Fibroblast of skin of abdomen (primary cell): ENCODE results near the gene CLIC1.

Experiments
- DNase-seq: peaks from one replicate; pipeline ENCODE4 v3.0.0-alpha.2; 2013

The CLIC1 gene

DNA sequence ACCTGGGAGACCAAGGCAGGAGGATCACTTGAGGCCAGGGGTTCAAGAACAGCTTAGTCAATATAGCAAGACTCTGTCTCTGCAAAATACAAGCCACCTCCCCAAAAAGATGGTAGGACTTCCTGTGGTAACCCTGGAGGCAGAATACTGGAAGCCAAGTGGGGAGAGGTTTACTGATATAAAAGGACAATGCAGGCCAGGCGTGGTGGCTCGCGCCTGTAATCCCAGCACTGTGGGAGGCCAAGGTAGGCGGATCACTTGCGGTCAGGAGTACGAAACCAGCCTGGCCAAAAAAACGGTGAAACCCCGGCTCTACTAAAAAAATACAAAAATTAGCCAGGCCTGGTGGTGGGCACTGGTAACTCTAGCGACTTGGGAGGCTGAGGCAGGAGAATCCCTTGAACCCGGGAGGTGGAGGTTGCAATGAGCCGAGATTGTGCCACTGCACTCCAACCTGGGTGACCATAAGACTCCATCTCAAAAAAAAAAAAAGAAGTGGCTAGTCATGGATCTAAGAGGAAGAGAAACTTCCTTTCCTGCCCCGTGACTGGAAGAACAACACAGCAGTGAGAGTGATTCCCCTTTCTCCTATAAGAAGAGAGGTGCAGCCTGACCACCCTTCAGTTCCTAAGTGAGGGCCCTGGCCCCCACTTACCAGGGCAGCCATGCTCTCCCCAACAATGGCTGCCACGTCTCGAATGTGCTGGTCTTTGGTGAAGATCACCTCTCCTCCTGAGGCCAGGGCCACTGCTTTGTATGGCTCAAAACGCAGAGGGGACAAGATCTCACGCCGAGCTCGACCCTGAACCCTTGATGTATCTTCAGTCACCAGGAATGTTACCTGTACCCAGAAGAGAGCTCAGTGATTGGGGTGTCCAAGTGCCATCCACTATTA, 32.3 kb upstream of the CLIC1 start:
- DNase-seq, result no peak

DNA sequence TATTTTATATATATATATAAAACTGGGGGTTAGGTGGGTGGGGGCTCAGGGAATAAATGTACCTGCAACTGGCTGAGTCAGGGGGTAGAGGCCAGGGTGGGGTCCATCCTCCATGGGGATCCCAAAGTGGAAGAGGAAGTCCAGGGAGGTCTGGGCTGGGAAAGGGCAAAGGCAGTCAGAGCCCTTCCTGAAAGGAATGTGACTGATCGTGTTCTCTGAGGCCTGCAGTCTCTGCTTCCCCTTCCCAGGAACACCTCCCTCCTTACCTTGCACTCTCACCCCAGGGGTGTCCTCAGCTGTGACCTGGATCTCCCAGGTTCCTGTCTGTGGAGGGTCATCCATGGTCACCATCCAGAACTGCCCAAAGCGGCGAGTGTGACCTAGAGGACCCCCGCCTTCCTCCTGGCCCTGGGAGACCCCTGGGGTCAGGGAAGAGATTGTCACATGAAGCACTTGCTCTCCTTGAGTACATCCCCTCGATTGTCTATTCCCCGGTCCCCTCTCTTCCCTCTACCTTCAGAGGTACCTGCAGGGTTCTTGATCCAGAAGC, 30.8 kb upstream of the CLIC1 start:
- no peak for DNase-seq

DNA sequence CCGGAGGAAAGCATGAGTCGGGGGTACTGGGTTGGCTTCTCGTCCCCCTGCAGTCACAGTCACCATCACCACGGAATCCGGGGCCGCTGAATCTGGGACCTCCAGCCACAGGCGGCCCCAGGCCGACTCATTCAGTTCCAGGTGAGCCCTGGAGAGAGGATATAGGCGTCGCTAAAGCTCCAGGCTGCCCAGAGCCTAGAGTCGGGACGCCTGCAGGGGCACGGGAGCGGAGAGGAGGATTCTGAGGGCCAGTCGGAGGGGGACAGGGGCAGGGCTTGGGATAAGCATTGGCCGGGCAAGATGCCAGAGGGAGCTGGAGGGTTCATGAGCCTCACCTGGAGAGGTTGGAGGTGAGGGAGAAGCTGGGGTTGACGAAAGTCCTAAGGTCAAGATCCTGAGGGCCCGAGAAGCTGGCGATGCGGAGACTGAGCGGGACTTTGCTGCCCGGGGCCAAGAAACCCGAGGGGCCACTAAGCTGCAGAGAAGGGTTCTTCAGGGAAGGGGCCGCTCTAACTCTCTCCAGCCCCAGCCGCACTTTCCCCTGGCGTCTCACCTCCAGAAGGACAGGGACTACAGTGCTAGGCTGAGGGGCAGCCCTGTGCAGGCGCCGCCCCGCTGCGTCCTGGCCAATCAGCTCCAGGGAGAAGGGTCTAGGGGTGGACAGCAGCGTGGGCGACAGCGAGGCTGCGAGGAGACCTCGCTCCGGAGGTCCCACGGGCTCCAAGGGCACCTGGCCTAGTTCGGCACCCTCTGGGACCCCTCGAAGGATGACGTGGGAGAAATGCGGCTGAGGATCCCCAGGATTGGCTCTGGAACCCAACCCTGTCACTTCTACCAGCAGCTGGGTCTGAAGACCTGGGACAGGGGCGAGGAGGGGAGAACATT, 29.8 kb upstream of the CLIC1 start:
- DNase-seq, result no peak

DNA sequence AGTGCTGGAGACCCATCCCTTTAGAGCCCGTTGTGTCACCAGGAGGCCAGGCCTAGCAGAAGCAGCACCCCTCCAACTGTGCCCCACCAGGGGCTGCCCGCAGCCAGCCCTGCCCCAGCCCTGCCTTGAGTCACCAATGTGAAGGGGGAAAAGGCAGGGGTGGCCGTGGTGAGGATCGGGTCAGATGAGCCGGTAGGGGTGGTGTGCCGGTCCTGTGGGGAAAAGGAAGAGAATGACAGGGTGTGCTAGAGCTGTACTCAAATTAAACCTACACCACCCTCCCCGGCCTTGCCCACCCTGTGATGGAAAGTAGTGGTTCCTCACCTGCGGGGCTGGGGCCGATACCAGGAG, 29.2 kb upstream of the CLIC1 start:
- no peak for DNase-seq

DNA sequence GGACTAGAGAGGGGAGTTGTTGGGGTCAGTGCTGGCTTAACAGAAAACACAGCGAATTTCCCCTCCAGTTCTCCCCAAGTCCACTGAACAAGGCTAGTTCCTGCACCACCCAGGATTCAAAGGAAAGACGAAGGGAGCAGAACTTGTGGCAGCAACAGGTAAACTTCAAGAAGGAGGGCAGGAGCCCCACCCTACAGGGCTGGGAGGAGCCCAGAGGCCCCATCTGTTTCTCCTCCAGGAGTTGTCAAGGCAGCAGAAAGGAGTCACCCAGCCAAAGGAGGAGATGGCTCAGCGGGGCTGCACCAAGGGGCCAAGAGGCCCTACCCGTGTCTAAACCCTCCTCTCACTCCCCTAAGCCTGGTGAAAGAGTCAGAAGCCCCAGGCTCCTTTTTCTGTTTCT, 27.9 kb upstream of the CLIC1 start:
- DNase-seq, result no peak

DNA sequence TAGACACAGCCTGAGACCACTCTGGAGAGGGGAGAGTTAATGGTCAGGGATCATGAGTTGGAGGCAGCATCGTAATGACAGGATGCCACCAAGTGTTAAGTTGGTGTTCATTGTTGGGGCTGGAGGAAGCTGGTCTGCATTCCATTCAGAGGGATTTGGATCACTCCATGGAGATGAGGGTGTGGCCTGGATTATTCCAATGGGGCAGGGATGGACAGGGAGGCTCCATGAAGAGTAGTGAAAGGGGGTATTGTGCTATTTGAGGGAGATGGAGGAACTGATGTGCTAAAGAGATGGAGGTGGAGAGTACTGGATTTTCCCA, 27.2 kb upstream of the CLIC1 start:
- peak; percentile 60 for DNase-seq

DNA sequence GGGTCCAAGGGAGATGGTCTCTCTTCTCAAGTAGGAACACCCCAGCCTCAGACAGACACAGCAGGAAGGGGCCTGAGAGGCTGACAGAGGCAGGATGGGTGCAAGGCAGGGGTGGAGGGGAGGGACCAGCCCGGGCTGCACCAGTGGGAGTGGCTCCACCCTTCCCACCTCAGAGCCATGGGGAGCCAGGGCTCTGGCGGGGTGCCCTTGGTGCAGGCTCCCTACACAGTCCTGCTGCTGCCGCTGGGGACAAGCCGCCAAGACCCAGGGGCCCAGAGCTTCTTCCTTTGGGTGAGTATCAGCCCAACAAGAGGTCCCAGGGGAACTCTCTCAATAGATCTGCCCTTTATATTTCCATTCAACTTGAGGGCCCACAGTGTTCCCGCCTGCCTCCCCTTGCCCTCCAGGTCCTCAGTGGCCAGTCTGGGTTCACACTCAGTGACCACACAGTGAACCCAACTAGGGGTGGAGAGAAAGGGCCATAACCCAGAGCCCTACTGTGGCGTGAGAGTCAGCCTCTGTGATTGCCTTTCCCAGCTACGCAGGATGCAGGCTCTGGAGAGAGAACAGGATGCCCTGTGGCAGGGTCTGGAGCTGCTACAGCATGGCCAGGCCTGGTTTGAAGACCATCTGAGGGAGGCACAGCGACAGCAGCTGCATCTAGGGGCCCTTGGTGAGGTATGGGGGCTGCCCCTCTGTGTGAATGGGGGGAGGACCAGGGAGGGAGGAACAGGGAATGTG, 26.7 kb upstream of the CLIC1 start:
- no peak for DNase-seq

DNA sequence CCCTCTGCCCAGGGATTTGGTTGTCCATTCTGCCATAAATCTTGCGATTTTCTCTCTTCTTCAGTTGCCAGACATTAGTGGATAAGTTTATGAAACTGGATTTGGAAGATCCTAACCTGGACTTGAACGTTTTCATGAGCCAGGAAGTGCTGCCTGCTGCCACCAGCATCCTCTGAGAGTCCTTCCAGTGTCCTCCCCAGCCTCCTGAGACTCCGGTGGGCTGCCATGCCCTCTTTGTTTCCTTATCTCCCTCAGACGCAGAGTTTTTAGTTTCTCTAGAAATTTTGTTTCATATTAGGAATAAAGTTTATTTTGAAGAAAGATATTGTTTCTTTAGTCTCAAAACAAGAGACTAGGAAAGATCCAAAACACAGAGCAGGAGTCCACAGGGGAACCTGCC, 26.0 kb upstream of the CLIC1 start, which contains the start of gene SAPCD1:
Gene SAPCD1 (plus strand): TSS at position 301 of the 400 bp plus-strand sequence. CDS start 399 bp downstream, outside the sequence.
- no peak for DNase-seq

DNA sequence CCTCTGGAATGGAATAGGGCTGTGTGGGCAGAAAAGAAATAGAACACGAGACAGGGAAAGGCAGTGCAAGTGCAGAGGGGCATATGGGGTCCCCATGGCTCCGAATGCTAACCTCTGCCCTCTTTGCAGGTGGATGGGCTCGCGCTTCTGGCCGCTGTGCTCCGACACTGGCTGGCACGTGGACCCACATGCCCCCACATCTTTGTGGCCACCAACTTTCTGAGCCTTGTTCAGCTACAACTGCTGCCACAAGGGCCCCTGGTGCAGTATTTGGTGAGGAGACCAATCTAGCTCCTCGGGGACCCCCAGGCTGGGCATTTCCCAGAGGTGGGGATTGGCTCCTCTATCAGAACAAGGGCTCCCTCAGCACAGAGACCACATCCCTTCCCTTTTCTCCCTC, 25.0 kb upstream of the CLIC1 start:
- no peak for DNase-seq

DNA sequence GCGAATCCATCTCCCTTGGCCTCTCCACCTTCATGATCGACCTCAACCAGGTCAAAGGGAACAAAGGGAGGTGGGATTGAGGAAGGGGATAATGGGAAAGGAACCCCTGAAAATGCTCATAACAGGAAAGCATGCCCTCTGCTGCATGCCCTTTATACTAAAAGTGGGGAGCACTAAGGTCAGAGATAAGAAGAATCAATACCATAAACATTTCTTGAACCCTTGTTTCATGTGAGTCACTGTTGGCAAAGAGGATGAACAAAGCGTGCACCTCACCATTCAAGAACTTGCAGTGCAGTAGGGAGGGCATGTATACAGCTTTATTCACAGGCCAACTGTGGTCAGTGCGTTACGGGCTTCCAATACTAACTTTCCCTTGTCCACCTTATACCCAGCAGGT, 24.5 kb upstream of the CLIC1 start:
- no peak for DNase-seq

DNA sequence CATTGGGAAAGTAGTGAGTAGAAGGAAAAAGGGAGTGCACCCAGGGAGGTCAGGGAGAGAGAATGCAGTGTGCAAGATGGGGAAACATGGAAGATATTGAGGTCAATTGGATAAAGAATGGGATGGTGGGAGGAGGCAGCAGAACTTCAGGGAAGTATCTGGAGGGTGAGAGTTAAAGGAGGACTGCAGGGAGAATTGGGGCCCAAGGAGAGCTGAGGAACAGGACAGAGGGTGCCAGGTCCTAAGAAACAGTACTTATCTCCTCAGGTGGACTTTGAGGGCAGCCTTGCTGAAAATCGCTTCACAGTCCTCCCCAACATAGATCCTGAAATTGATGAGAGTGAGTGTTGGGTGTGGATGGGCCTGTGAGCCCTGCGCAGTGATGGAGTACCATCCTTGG, 22.0 kb upstream of the CLIC1 start:
- no peak for DNase-seq

DNA sequence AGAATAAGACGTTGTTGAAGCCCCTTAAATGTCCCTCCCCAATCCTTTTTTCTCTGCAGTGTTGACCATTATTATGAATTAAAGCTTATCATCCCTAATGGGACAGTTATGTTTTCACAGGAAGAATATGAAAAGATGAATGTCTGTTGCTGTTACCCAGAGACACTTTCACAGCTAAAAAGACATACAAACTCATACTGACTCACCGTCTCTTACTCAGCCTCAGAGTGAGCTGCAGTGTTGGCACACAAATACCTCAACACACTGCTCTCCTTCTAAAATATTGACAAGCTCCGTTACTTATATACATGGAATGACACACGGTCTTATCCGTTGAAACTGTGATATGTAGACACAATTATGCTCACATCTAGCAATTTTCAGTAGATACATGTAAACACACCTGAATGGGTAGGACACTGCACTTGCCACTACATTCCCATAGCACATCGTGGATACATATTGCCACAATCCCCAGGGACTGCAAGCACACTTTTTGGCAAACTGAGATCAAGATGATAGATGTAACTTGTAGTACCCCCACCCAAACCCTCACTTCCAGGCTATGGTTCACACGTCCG, 16.5 kb upstream of the CLIC1 start:
- DNase-seq, result peak; percentile 74

DNA sequence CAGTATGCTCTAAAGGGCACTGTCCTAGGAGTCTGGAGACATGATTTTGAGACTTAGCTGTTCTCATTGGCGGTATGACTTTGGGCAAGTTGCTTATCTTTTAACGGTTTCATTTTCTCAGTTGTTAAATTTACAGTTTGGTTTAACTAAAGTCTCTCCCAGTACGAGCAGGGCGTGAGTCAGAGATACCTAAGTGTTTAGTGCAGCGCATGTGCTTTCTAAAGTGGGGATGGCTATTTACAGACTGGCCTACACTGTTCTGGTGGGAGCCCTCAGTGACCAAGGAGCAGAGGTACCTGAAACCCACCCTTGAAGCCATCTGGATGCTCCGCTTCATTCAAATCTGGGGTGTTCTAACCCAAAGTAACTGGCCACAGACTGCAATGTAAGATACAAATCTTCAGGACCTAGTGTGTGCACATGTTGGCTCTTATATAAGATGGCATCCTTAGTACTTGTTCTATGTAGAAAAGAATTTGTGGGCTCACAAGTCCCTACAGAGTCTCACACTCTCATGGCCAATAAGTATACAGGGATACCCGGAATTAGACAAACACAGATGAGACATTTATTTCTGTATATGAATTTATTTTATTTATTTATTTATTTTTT, 14.2 kb upstream of the CLIC1 start:
- DNase-seq, result no peak

DNA sequence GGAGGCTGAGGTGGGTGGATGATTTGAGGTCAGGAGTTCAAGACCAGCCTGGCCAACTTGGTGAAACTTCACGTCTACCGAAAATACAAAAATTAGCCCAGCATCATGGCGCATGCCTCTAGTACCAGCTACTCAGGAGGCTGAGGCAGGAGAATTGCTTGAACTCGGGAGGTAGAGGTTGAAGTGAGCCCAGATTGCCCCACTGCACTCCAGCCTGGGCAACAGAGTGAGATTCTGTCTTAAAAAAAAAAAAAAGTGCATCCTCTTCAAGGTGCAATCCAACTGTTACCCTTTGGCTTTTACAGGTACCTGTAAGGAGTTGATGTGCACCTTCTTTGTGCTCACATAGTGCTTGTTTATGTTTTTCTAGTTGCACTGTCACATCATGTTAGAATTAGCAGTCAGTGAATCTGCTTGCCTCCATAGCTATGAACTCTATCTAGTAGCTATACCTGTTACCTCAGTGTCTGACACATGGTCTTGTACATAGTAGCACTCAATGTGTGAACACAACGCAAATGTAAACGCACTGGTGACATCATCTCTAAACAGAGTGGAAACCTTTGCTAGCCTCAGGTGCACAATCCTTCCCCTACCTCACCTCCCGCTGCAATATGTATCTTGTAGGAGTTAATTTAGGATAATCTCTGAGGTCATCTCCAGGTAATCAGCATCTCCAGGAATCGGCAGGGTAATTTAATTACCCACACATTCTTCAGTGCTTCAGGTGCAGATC, 13.1 kb upstream of the CLIC1 start:
- DNase-seq, result no peak

DNA sequence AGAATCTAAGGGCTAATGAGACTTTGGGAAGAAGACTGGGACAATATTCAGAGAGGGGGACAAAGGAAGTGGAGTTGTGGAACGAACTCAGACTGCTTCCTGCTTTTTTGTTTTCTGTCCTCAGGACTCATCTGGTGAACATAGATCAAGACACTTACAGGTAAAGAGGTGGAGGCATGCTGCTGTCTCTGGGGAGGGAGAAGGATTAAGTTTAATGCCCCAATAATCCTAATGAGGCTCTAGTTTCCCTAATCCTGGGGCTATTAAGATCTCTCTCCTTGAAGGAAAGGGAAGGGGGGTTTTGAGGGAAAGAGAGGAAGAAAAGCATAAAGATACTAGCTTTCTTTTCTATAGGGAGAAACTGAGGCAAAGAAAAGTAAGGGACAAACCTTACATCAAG, 8.1 kb upstream of the CLIC1 start:
- no peak for DNase-seq

DNA sequence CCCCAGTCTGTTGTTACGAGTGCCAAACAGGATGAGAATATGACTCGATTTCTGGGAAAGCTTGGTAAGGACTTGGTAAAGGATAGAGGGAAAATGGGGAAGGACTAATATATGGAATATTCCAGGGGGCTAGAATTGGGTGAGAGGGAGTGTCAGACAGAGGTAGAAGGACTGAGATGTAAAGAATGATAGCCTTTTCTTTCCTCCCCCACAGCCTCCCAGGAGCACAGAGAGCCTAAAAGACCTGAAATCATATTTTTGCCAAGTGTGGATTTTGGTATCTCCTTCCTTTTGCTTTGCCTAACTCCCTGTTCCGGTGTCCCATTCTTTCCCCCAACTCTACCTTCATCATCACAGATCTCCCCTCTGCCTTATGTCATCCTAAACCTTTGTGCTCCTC, 6.6 kb upstream of the CLIC1 start:
- DNase-seq, result no peak

DNA sequence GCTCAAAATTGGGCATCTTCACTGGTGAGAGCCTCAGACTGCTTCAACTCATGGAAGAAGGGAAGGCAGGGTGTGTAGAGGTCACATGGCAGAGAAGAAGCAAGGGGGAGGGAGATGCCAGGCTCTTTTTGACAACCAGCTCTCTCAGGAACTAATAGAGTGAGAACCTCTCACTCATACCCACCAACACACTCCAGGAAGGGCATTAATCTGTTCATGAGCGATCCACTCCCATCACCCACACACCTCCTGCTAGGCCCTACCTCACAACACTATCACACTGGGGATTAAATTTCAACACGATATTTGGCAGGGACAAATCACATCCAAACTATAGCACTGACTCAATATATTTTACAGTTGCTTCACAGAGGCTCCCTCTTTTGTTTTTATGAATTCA, 5.5 kb upstream of the CLIC1 start:
- no peak for DNase-seq

DNA sequence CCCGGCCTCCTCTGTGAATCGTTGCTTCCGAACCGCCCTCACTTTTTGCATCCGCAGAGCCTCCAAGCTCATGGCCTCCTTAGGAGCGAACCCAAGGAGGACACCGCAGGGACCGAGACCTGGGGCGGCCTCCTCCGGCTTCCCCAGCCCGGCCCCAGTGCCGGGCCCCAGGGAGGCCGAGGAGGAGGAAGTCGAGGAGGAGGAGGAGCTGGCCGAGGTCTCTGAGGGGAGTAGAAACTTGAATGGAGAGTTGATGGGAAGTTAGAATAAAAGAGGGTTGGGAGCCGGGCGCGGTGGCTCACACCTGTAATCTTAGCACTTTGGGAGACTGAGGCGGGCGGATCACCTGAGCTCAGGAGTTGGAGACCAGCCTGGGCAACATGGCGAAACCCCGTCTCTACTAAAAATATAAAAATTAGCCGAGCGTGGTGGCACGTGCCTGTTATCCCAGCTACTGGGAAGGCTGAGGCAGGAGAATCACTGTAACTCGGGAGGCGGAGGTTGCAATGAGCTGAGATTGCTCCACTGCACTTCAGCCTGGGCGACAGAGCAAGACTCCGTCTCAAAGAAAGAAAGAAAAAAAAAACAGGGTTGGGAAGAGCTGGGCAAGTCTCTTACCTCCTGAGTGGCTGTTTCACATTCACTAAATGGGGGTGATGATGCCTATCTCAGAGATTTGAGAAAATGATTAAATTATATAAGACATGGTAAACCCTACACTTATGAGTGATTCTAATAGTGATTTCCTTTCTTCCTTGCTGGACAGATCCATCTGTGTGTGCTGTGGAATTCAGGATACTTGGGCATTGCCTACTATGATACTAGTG, 4.3 kb upstream of the CLIC1 start:
- DNase-seq, result no peak

DNA sequence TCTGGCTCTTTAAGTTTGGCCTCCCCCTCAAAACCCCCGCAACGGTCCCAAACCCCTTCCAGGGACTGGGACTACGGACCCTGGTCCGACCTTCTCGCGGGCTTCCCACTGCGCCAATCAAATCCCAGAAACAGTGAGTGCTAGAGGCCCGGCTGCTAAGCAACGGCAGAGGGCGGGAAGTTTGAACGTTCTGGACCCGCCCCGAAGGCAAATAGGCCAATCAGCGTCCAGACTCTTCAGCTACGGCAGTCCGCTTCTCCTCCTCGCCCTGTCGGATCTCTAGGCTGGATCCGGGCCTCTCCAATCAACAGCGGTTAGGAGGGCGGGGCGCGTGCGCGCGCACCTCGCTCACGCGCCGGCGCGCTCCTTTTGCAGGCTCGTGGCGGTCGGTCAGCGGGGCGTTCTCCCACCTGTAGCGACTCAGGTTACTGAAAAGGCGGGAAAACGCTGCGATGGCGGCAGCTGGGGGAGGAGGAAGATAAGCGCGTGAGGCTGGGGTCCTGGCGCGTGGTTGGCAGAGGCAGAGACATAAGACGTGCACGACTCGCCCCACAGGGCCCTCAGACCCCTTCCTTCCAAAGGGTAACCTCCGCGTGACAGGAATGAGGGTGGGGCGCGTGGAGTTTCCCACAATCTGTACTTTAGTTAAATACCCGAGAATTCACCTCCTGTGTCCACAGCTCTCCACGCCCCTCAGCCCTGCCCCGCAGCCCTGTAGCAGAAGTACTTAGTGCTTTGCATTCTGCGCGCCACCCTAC, 3.5 kb upstream of the CLIC1 start, which contains the start of gene MSH5:
Gene MSH5 (plus strand): TSS at position 367 of the 758 bp plus-strand sequence. CDS start 462 bp downstream, outside the sequence.
- DNase-seq, result peak; percentile 99
